ENCODE measurements around the gene AIG1.

DNA sequence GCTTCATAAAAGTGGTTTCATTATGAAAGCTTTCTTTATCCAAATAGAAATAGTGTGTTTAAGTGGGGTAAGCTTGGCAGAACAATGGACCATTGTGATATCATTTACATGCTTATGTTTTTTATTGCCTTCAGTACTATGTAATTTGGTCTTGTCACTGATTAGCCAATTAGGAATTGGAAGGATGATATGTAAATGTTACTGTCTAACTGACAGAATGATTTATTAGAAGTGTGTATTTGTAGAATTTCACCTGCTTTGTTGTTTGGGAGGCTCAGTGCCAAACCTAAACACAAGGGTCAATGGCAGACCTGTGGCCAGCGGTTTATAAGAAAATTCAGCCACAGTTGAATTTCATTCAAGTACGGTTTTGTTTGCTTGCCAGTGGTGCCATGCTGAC, 39.0 kb downstream of the AIG1 start:
- no peak for TF ChIP-seq FOXM1 (IDR thresholded peaks at IDR 0.05; ENCODE audit: borderline replicate concordance)
- no peak for TF ChIP-seq ZNF384 (IDR thresholded peaks at IDR 0.05)
- no peak for TF ChIP-seq SP1 (IDR thresholded peaks at IDR 0.05)
- no peak for TF ChIP-seq CTBP1 (IDR thresholded peaks at IDR 0.05; ENCODE audit: borderline replicate concordance)
- no peak for TF ChIP-seq FOXA1 (IDR thresholded peaks at IDR 0.05)
- no peak for TF ChIP-seq TARDBP (IDR thresholded peaks at IDR 0.05)
- no peak for TF ChIP-seq BHLHE40 (IDR thresholded peaks at IDR 0.05; ENCODE audit: borderline replicate concordance)
